ENCODE data around the gene AKAP7. TPM values are rescaled to one million over a fixed set of nuclear protein-coding genes. Genes with fewer than 3 reads are reported as not detected.

The AKAP7 gene
- total RNA-seq, 1 experiment from 2014 or later = 3.1 TPM

DNA sequence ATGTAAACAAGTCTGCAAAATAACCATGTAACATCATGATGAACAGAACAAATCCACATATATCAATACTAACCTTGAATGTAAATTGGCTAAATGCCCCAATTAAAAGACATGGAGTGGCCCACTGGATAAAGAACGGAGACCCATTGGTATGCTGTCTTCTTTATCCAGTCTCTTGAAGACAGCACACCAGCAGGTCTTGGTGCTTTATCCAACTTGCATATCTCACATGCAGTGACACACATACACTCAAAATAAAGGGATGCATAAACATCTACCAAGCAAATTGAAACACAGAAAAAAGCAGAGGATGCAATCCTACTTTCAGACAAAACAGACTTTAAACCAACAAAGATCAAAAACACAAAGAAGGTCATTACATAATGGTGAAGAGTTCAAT lies 41.9 kb upstream of the AKAP7 start (continued):
- TF ChIP-seq, protein P1, sequence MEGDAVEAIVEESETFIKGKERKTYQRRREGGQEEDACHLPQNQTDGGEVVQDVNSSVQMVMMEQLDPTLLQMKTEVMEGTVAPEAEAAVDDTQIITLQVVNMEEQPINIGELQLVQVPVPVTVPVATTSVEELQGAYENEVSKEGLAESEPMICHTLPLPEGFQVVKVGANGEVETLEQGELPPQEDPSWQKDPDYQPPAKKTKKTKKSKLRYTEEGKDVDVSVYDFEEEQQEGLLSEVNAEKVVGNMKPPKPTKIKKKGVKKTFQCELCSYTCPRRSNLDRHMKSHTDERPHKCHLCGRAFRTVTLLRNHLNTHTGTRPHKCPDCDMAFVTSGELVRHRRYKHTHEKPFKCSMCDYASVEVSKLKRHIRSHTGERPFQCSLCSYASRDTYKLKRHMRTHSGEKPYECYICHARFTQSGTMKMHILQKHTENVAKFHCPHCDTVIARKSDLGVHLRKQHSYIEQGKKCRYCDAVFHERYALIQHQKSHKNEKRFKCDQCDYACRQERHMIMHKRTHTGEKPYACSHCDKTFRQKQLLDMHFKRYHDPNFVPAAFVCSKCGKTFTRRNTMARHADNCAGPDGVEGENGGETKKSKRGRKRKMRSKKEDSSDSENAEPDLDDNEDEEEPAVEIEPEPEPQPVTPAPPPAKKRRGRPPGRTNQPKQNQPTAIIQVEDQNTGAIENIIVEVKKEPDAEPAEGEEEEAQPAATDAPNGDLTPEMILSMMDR (IDR thresholded peaks at IDR 0.05 in 2 of 3, conservative IDR thresholded peaks at IDR 0.05 in 1 of 3; ENCODE audit: borderline replicate concordance in 1 of 3, insufficient read depth in 1 of 3, low read depth in 2 of 3, low read length in 2 of 3) = no peak
- no peak for TF ChIP-seq RAD21 (IDR thresholded peaks at IDR 0.05; ENCODE audit: low read depth)

DNA sequence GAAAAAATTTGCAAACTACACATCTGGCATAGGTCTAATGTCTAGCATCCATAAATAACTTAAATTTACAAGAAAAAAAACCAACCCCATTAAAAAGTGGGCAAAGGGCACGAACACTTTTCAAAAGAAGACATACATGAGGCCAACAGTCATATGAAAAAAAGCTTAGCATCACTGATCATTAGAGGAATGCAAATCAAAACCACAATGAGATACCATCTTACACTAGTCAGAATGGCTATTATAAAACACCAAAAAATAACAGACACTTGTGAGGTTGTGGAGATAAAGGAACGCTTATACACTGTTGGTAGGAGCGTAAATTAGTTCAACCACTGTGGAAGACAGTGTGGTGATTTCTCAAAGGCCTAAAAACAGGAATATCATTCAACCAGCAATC lies 38.5 kb upstream of the AKAP7 start:
- no TSS peak for BruUV-seq (replicated peaks)
- TF ChIP-seq SIN3A (IDR thresholded peaks at IDR 0.05; ENCODE audit: low read depth) (no peak), RAD21 (IDR thresholded peaks at IDR 0.05; ENCODE audit: low read depth) (no peak), ATF3 (IDR thresholded peaks at IDR 0.05) (no peak), POLR2AphosphoS5 (IDR thresholded peaks at IDR 0.05; ENCODE audit: low read depth, low read length) (no peak), ELF1 (IDR thresholded peaks at IDR 0.05; ENCODE audit: borderline replicate concordance, low read depth) (no peak), CBX3 (IDR thresholded peaks at IDR 0.05; ENCODE audit: low read depth) (no peak), CEBPB (IDR thresholded peaks at IDR 0.05; ENCODE audit: low read depth) (no peak), SP1 (IDR thresholded peaks at IDR 0.05; ENCODE audit: low read depth) (no peak), SRF (IDR thresholded peaks at IDR 0.05; ENCODE audit: low read depth) (no peak), JUND (IDR thresholded peaks at IDR 0.05) (no peak), YY1 (IDR thresholded peaks at IDR 0.05; ENCODE audit: extremely low read depth, insufficient replicate concordance, low read depth, low read length) (no peak), FOSL1 (IDR thresholded peaks at IDR 0.05; ENCODE audit: low read depth) (no peak)
- TF ChIP-seq, protein P2, sequence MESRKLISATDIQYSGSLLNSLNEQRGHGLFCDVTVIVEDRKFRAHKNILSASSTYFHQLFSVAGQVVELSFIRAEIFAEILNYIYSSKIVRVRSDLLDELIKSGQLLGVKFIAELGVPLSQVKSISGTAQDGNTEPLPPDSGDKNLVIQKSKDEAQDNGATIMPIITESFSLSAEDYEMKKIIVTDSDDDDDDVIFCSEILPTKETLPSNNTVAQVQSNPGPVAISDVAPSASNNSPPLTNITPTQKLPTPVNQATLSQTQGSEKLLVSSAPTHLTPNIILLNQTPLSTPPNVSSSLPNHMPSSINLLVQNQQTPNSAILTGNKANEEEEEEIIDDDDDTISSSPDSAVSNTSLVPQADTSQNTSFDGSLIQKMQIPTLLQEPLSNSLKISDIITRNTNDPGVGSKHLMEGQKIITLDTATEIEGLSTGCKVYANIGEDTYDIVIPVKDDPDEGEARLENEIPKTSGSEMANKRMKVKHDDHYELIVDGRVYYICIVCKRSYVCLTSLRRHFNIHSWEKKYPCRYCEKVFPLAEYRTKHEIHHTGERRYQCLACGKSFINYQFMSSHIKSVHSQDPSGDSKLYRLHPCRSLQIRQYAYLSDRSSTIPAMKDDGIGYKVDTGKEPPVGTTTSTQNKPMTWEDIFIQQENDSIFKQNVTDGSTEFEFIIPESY (IDR thresholded peaks at IDR 0.05; ENCODE audit: extremely low read depth, insufficient replicate concordance, low read length) = no peak
- no peaks in the 10 kb centered on the region for H3K27me3 ChIP-seq (ENCODE audit: insufficient read depth, low read length)
- H3K4me1 ChIP-seq (ENCODE audit: control insufficient read depth in 1 of 2, insufficient read depth in 2 of 2, low read length in 2 of 2) = peaks cover 0 to 2% of the 10 kb centered on the region in 2 experiments; a peak in 2 of 4 replicates
- no peak overlapping the region for H3K4me3 ChIP-seq (replicated peaks in 1 of 2; ENCODE audit: low read depth in 1 of 2, low read length in 2 of 2)
- no peaks in the 10 kb centered on the region for H3K9me2 ChIP-seq (ENCODE audit: insufficient read depth)
- H4K20me1 ChIP-seq (ENCODE audit: insufficient read depth) = no peaks in the 10 kb centered on the region
- ChIA-PET POLR2A (no interaction called here), RAD21 (ENCODE audit: low non-redundant PET in 1 of 2, low total read pairs in 2 of 2, uncharacterized antibody in 2 of 2, unreplicated experiment in 2 of 2) (no interaction called here), CTCF (no interaction called here)
- intact Hi-C loops (cut with micrococcal nuclease) = no loop called here
- ATAC-seq (no peak), DNase-seq (ENCODE audit: low read depth, low spot score) (no peak)
- H2AFZ ChIP-seq (ENCODE audit: low read depth, low read length, poor library complexity, severe bottlenecking) = no peak overlapping the region
- no peak overlapping the region for H3K4me2 ChIP-seq (ENCODE audit: low read length)
- H3K9ac ChIP-seq (ENCODE audit: low read length) = no peak overlapping the region
- no peaks in the 10 kb centered on the region for H3K36me3 ChIP-seq (ENCODE audit: control insufficient read depth in 1 of 2, insufficient read depth in 2 of 2, low read length in 2 of 2)
- no peaks in the 10 kb centered on the region for H3K9me3 ChIP-seq (ENCODE audit: control insufficient read depth in 1 of 2, insufficient read depth in 1 of 2, low read depth in 1 of 2, low read length in 2 of 2)
- no peaks in the 10 kb centered on the region for H3K79me2 ChIP-seq (ENCODE audit: insufficient read depth, low read length)
- H3K27ac ChIP-seq (ENCODE audit: low read depth, low read length) = no peak overlapping the region
